HCT116 (cell line): ENCODE results near the gene SLC7A9. TPM values are rescaled to one million over a fixed set of nuclear protein-coding genes. Genes with fewer than 3 reads are reported as not detected.

Experiments used
- ATAC-seq: fragments of 200-7000 bp; cut with Tn5 transposase; 2 replicates; pipeline ENCODE4 v1.9.1; 2020; ENCODE audit warnings: mild to moderate bottlenecking, moderate library complexity
- BruUV-seq: library from RNA; stranded (reverse); fragments of 400-500 nt; replicated peaks from 2 replicates; lab custom pipeline; 2021; lab: Mats Ljungman, UMichigan
- CTCF ChIA-PET: fragments of 300-600 bp; sonication (Branson Sonifier 250); formaldehyde crosslinking; loops from one replicate; lab custom pipeline; 2021; ENCODE audit warnings: antibody characterized with exemption; lab: Charles Lee
- POLR2A ChIA-PET: fragments of 300-600, 350-600 bp; sonication (Branson Sonifier 250); formaldehyde crosslinking; loops from one replicate; lab custom pipeline; 2021; ENCODE audit warnings: antibody characterized with exemption; lab: Charles Lee
- RAD21 ChIA-PET, 2 experiments: fragments of 300-600 bp; sonication (Branson Sonifier 250); formaldehyde crosslinking; loops; one replicate each; lab custom pipeline; 2023; ENCODE audit warnings: low total read pairs in 2 of 2; ENCODE audit not compliant: uncharacterized antibody in 2 of 2, unreplicated experiment in 2 of 2, low non-redundant PET in 1 of 2; lab: Charles Lee
- DNase-seq: peaks from one replicate; pipeline ENCODE4 v3.0.0-alpha.2; 2010; ENCODE audit warnings: low read depth, low spot score
- H2AFZ ChIP-seq: fragments of 200-600 bp; shearing (Covaris generic), sonication (generic); 2 replicates; pipeline ENCODE4 v1.6.1; 2017; ENCODE audit warnings: low read depth, mixed run types, mixed read lengths, antibody characterized with exemption, low read length; ENCODE audit not compliant: poor library complexity, severe bottlenecking
- H3K27ac ChIP-seq: 2 replicates; pipeline ENCODE4 v1.5.1; 2012; ENCODE audit warnings: low read depth, low read length
- H3K27me3 ChIP-seq: fragments of 200-600 bp; sonication (generic); 2 replicates; pipeline ENCODE4 v1.6.1; 2016; ENCODE audit warnings: mixed run types, low read length, mixed read lengths; ENCODE audit not compliant: insufficient read depth
- H3K36me3 ChIP-seq, 2 experiments: fragments of 200-500 bp in 1 of 2; fragments of 200-600 bp in 1 of 2; sonication (Bioruptor generic) in 1 of 2; sonication (generic) in 1 of 2; 2 replicates each; pipeline versions ENCODE4 v1.5.1 to v1.6.1; 2014 to 2016; ENCODE audit warnings: low read length in 2 of 2, inconsistent platforms in 1 of 2, mixed read lengths in 1 of 2, mixed run types in 1 of 2; ENCODE audit not compliant: insufficient read depth in 2 of 2, control insufficient read depth in 1 of 2
- H3K4me1 ChIP-seq, 2 experiments: fragments of 200-600 bp in 1 of 2; sonication (generic) in 1 of 2; 2 replicates each; pipeline versions ENCODE4 v1.5.1 to v1.6.1; 2012 to 2017; ENCODE audit warnings: low read length in 2 of 2, inconsistent platforms in 1 of 2, mild to moderate bottlenecking in 1 of 2, mixed read lengths in 1 of 2, mixed run types in 1 of 2, moderate library complexity in 1 of 2; ENCODE audit not compliant: insufficient read depth in 2 of 2, control insufficient read depth in 1 of 2
- H3K4me2 ChIP-seq: fragments of 200-600 bp; sonication (generic); 2 replicates; pipeline ENCODE4 v1.6.1; 2017; ENCODE audit warnings: mixed run types, low read length, mixed read lengths
- H3K4me3 ChIP-seq, 2 experiments: fragments of 200-600 bp in 1 of 2; sonication (generic) in 1 of 2; replicated peaks in 1 of 2; 2 replicates each; pipeline ENCODE4 v1.5.1; 2011 to 2016; ENCODE audit warnings: low read length in 2 of 2, control low read depth in 1 of 2, low read depth in 1 of 2, mild to moderate bottlenecking in 1 of 2, mixed read lengths in 1 of 2, mixed run types in 1 of 2
- H3K79me2 ChIP-seq: fragments of 200-600 bp; sonication (generic); 2 replicates; pipeline ENCODE4 v1.6.1; 2017; ENCODE audit warnings: mild to moderate bottlenecking, mixed run types, low read length, moderate library complexity, mixed read lengths; ENCODE audit not compliant: insufficient read depth
- H3K9ac ChIP-seq: fragments of 200-600 bp; sonication (generic); 2 replicates; pipeline ENCODE4 v1.6.1; 2016; ENCODE audit warnings: low read length, mixed read lengths
- H3K9me2 ChIP-seq: fragments of 200-600 bp; sonication (generic), shearing (Covaris generic); 2 replicates; pipeline ENCODE4 v1.6.1; 2017; ENCODE audit warnings: mixed run types, mild to moderate bottlenecking, moderate library complexity; ENCODE audit not compliant: insufficient read depth
- H3K9me3 ChIP-seq, 2 experiments: fragments of 200-500 bp in 1 of 2; fragments of 200-600 bp in 1 of 2; sonication (Bioruptor generic) in 1 of 2; sonication (generic) in 1 of 2; 2 replicates each; pipeline ENCODE4 v1.6.1; 2014 to 2017; ENCODE audit warnings: low read length in 2 of 2, mixed read lengths in 2 of 2, inconsistent platforms in 1 of 2, low read depth in 1 of 2, mild to moderate bottlenecking in 1 of 2, mixed run types in 1 of 2, moderate library complexity in 1 of 2; ENCODE audit not compliant: control insufficient read depth in 1 of 2, insufficient read depth in 1 of 2
- H4K20me1 ChIP-seq: fragments of 200-600 bp; sonication (generic), shearing (Covaris generic); 2 replicates; pipeline ENCODE4 v1.6.1; 2017; ENCODE audit warnings: mixed run types, mild to moderate bottlenecking, moderate library complexity; ENCODE audit not compliant: insufficient read depth
- ATF3 ChIP-seq: IDR thresholded peaks from 2 replicates; pipeline ENCODE4 v1.6.1; 2012
- CTCF ChIP-seq, 3 experiments: fragments of 200-600 bp in 1 of 3; sonication (generic) in 1 of 3; IDR thresholded peaks in 2 of 3; conservative IDR thresholded peaks in 1 of 3; 2 replicates each; pipeline ENCODE4 v1.5.1; 2012 to 2017; ENCODE audit warnings: low read depth in 2 of 3, low read length in 2 of 3, antibody characterized with exemption in 1 of 3, borderline replicate concordance in 1 of 3, control low read depth in 1 of 3, mild to moderate bottlenecking in 1 of 3, mixed read lengths in 1 of 3, mixed run types in 1 of 3, moderate library complexity in 1 of 3; ENCODE audit not compliant: insufficient read depth in 1 of 3
- EGR1 ChIP-seq: IDR thresholded peaks from 2 replicates; pipeline ENCODE4 v1.6.1; 2012; ENCODE audit warnings: low read depth
- ELF1 ChIP-seq: IDR thresholded peaks from 2 replicates; pipeline ENCODE4 v1.6.1; 2012; ENCODE audit warnings: low read depth, borderline replicate concordance
- EZH2 ChIP-seq: fragments of 200-600 bp; sonication (generic); IDR thresholded peaks from 2 replicates; pipeline ENCODE4 v1.6.1; 2017; ENCODE audit warnings: antibody characterized with exemption, mixed run types
- EZH2phosphoT487 ChIP-seq: fragments of 200-600 bp; IDR thresholded peaks from 2 replicates; pipeline ENCODE4 v1.6.1; 2018; ENCODE audit warnings: antibody characterized with exemption, borderline replicate concordance
- FOSL1 ChIP-seq: IDR thresholded peaks from 2 replicates; pipeline ENCODE4 v1.6.1; 2012; ENCODE audit warnings: low read depth
- JUND ChIP-seq: IDR thresholded peaks from 2 replicates; pipeline ENCODE4 v1.6.1; 2012
- MAX ChIP-seq: IDR thresholded peaks from 2 replicates; pipeline ENCODE4 v1.6.1; 2012
- POLR2A ChIP-seq: IDR thresholded peaks from 2 replicates; pipeline ENCODE4 v1.7.0; 2011; ENCODE audit warnings: borderline replicate concordance; ENCODE audit not compliant: insufficient read depth, insufficient read length; ENCODE audit errors: extremely low read depth
- RAD21 ChIP-seq: IDR thresholded peaks from 2 replicates; pipeline ENCODE4 v1.6.1; 2012; ENCODE audit warnings: low read depth, mild to moderate bottlenecking
- REST ChIP-seq: IDR thresholded peaks from 2 replicates; pipeline ENCODE4 v1.6.1; 2012; ENCODE audit warnings: low read depth
- SIN3A ChIP-seq: IDR thresholded peaks from 2 replicates; pipeline ENCODE4 v1.6.1; 2012; ENCODE audit warnings: low read depth
- SP1 ChIP-seq: IDR thresholded peaks from 2 replicates; pipeline ENCODE4 v1.6.1; 2012; ENCODE audit warnings: low read depth
- SRF ChIP-seq: IDR thresholded peaks from 2 replicates; pipeline ENCODE4 v1.6.1; 2012; ENCODE audit warnings: low read depth
- ZFX ChIP-seq: fragments of 450-650 bp; IDR thresholded peaks from 2 replicates; pipeline ENCODE4 v1.6.1; 2017
- intact Hi-C: fragments of 100-400 bp; cut with micrococcal nuclease; formaldehyde crosslinking; loops from 2 replicates; pipeline ENCODE4 v1.10.0; 2022
- total RNA-seq: library from RNA; stranded (reverse); gene quantifications from one replicate; pipeline ENCODE4 v1.2.1, GENCODE V29; 2021; ENCODE audit not compliant: unreplicated experiment

Gene SLC7A9
- total RNA-seq, 1 experiment from 2014 or later, result 0.42 TPM

DNA sequence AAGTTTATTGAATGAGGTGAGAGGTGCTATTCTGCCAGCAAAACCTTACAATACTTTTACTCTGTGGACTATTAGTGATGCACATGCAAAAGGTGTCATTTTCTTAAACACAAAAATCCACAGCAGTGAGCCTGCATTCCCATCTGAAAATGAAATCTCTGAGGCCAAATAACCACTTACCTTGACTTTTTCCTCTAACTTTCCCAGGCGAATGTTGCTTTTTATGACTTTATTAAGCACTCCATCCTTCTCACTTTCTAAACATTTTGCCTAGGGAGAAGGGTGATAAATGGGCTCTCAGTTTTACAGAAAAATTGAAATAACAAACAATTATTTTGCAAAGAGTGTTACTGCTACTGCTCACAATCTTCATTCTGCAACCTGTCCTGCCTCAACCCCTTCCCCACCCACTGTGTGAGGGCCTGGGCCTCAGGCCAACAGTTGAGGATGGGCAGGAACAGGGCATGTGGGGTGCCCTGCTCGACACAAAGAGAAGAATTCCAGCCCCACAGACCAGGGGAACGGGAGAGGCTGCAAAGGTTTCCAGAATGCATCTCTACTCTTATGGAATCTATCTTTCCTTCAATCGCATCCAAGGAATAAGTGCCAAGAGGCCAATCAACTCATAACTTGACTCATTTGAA, 18.1 kb upstream of the SLC7A9 start:
- no TSS peak for BruUV-seq
- H3K4me1 ChIP-seq, result no peaks in the 10 kb centered on the region
- H3K4me3 ChIP-seq, result no peak overlapping the region

More for the DNA sequence above, 18.1 kb upstream of the SLC7A9 start:
- TF ChIP-seq EZH2phosphoT487 (no peak), ZFX (no peak), SP1 (no peak), EGR1 (no peak), REST (no peak), JUND (no peak), RAD21 (no peak), SIN3A (no peak), CTCF (IDR thresholded peaks at IDR 0.05 in 2 of 3, conservative IDR thresholded peaks at IDR 0.05 in 1 of 3; ENCODE audit: borderline replicate concordance in 1 of 3, insufficient read depth in 1 of 3, low read depth in 2 of 3, low read length in 2 of 3) (no peak), ELF1 (no peak), MAX (no peak), EZH2 (no peak), SRF (no peak), POLR2A (no peak), FOSL1 (no peak), ATF3 (no peak)
- ChIA-PET CTCF (no interaction called here), RAD21 (no interaction called here), POLR2A (no interaction called here)
- Histone ChIP-seq H3K27ac (no peak overlapping the region), H3K9me3 (peaks cover 2 to 5% of the 10 kb centered on the region in 2 experiments; a peak in 3 of 4 replicates), H3K36me3 (no peaks in the 10 kb centered on the region), H3K79me2 (no peaks in the 10 kb centered on the region), H2AFZ (no peak overlapping the region), H3K27me3 (no peaks in the 10 kb centered on the region), H3K9ac (no peak overlapping the region), H4K20me1 (no peaks in the 10 kb centered on the region), H3K9me2 (no peaks in the 10 kb centered on the region), H3K4me2 (no peak overlapping the region)
- no peak for ATAC-seq
- intact Hi-C loops, result no loop called here
- no peak for DNase-seq
